SK-N-SH (cell line): ENCODE data around the gene CAGE1. TPM values are rescaled to one million over a fixed set of nuclear protein-coding genes. Genes with fewer than 3 reads are reported as not detected.

Source experiments
- CTCF ChIA-PET: fragments of 300-600, 350-600 bp; formaldehyde crosslinking; extraction: SDS; loops from one replicate; lab custom pipeline; 2021; lab: Yijun Ruan, JAX
- POLR2A ChIA-PET: fragments of 350-600 bp; sonication (Branson Sonifier 250); formaldehyde crosslinking; extraction: SDS; loops from one replicate; lab custom pipeline; 2020; ENCODE audit warnings: antibody characterized with exemption, inconsistent platforms; lab: Yijun Ruan, JAX
- DNase-seq: peaks from one replicate; pipeline ENCODE4 v3.0.0; 2012
- H2AFZ ChIP-seq: fragments of 200-600 bp; sonication (generic); 2 replicates; pipeline ENCODE4 v1.8.1; 2016; ENCODE audit warnings: antibody characterized with exemption, mild to moderate bottlenecking, low read depth
- H3F3A ChIP-seq: fragments of 200-600 bp; sonication (generic); replicated peaks from 2 replicates; pipeline ENCODE3; 2016; ENCODE audit warnings: antibody characterized with exemption, mild to moderate bottlenecking; ENCODE audit not compliant: insufficient read depth
- H3K27ac ChIP-seq, 2 experiments: fragments of 200-500 bp in 1 of 2; fragments of 200-600 bp in 1 of 2; sonication (Bioruptor generic) in 1 of 2; sonication (generic), shearing (Covaris generic) in 1 of 2; 2 replicates each; pipeline versions ENCODE4 v1.5.1 to v1.6.1; 2014 to 2016; ENCODE audit warnings: low read depth in 2 of 2, inconsistent platforms in 1 of 2, low read length in 1 of 2, mild to moderate bottlenecking in 1 of 2, mixed read lengths in 1 of 2
- H3K27me3 ChIP-seq: fragments of 200-600 bp; sonication (generic), shearing (Covaris generic); 2 replicates; pipeline ENCODE4 v1.6.1; 2016; ENCODE audit warnings: mixed run types; ENCODE audit not compliant: insufficient read depth
- H3K36me3 ChIP-seq, 2 experiments: fragments of 200-500 bp in 1 of 2; fragments of 200-600 bp in 1 of 2; sonication (Bioruptor generic) in 1 of 2; sonication (generic) in 1 of 2; replicated peaks in 1 of 2; 2 replicates each; pipeline versions ENCODE3 to v1.5.1; 2014 to 2016; ENCODE audit warnings: low read length in 1 of 2, mild to moderate bottlenecking in 1 of 2; ENCODE audit not compliant: insufficient read depth in 2 of 2, control insufficient read depth in 1 of 2
- H3K4me1 ChIP-seq, 2 experiments: fragments of 200-500 bp in 1 of 2; fragments of 200-600 bp in 1 of 2; sonication (Bioruptor generic) in 1 of 2; sonication (generic), shearing (Covaris generic) in 1 of 2; 2 replicates each; pipeline versions ENCODE4 v1.5.1 to v1.6.1; 2014 to 2016; ENCODE audit warnings: low read depth in 1 of 2, low read length in 1 of 2, mixed run types in 1 of 2; ENCODE audit not compliant: insufficient read depth in 2 of 2, control insufficient read depth in 1 of 2
- H3K4me2 ChIP-seq: fragments of 200-600 bp; sonication (generic), shearing (Covaris generic); 2 replicates; pipeline ENCODE4 v1.6.1; 2017; ENCODE audit warnings: mixed run types
- H3K4me3 ChIP-seq, 2 experiments: fragments of 200-500 bp in 1 of 2; fragments of 200-600 bp in 1 of 2; sonication (Bioruptor generic) in 1 of 2; sonication (generic), shearing (Covaris generic) in 1 of 2; 2 replicates each; pipeline versions ENCODE4 v1.5.1 to v1.8.1; 2014 to 2016; ENCODE audit warnings: low read depth in 2 of 2, inconsistent platforms in 1 of 2, low read length in 1 of 2, mild to moderate bottlenecking in 1 of 2, mixed read lengths in 1 of 2, moderate library complexity in 1 of 2
- H3K79me2 ChIP-seq: fragments of 200-600 bp; sonication (generic); 2 replicates; pipeline ENCODE4 v1.8.1; 2017; ENCODE audit warnings: mild to moderate bottlenecking; ENCODE audit not compliant: insufficient read depth
- H3K9ac ChIP-seq: fragments of 200-600 bp; sonication (generic); 2 replicates; pipeline ENCODE4 v1.6.1; 2017; ENCODE audit warnings: mixed run types
- H3K9me2 ChIP-seq: fragments of 200-600 bp; sonication (generic); 2 replicates; pipeline ENCODE4 v1.6.1; 2017; ENCODE audit warnings: mixed run types
- H3K9me3 ChIP-seq: fragments of 200-600 bp; sonication (generic); 2 replicates; pipeline ENCODE4 v1.6.1; 2017; ENCODE audit warnings: mixed run types, mild to moderate bottlenecking, moderate library complexity
- H4K20me1 ChIP-seq: fragments of 200-600 bp; sonication (generic); 2 replicates; pipeline ENCODE4 v1.6.1; 2017; ENCODE audit warnings: mild to moderate bottlenecking, mixed run types; ENCODE audit not compliant: insufficient read depth
- ELF1 ChIP-seq: IDR thresholded peaks from 2 replicates; pipeline ENCODE4 v1.4.0; 2012
- EP300 ChIP-seq, 2 experiments: IDR thresholded peaks; 2 replicates each; pipeline versions ENCODE4 v1.4.0 to v1.6.1; 2012; ENCODE audit warnings: borderline replicate concordance in 1 of 2, low read depth in 1 of 2, low read length in 1 of 2
- EZH2phosphoT487 ChIP-seq: fragments of 200-600 bp; sonication (generic); IDR thresholded peaks from 2 replicates; pipeline ENCODE4 v1.6.1; 2017; ENCODE audit warnings: low read depth, mixed run types, mild to moderate bottlenecking, antibody characterized with exemption, moderate library complexity, borderline replicate concordance
- FOSL2 ChIP-seq: IDR thresholded peaks from 2 replicates; pipeline ENCODE4 v1.4.0; 2012; ENCODE audit warnings: low read depth, mild to moderate bottlenecking, moderate library complexity, borderline replicate concordance
- FOXJ3 ChIP-seq: sonication (generic); formaldehyde crosslinking; IDR thresholded peaks from 2 replicates; pipeline ENCODE4 v1.5.1; 2020; ENCODE audit warnings: mild to moderate bottlenecking, missing genetic modification reagents
- FOXM1 ChIP-seq: IDR thresholded peaks from 2 replicates; pipeline ENCODE4 v1.4.0; 2012; ENCODE audit warnings: low read depth, mild to moderate bottlenecking
- IRF3 ChIP-seq: fragments of 150-350 bp; IDR thresholded peaks from 2 replicates; pipeline ENCODE4 v1.6.1; 2016; ENCODE audit warnings: mild to moderate bottlenecking, low read depth, low read length
- MEF2A ChIP-seq: IDR thresholded peaks from 2 replicates; pipeline ENCODE4 v1.4.0; 2012; ENCODE audit warnings: low read depth, borderline replicate concordance
- NRF1 ChIP-seq: IDR thresholded peaks from 2 replicates; pipeline ENCODE4 v1.6.1; 2012; ENCODE audit warnings: low read depth, mild to moderate bottlenecking, low read length
- POLR2AphosphoS5 ChIP-seq: IDR thresholded peaks from 2 replicates; pipeline ENCODE4 v1.6.1; 2012; ENCODE audit warnings: low read depth, low read length
- RAD21 ChIP-seq: IDR thresholded peaks from 2 replicates; pipeline ENCODE4 v1.6.1; 2012; ENCODE audit warnings: mild to moderate bottlenecking, low read length
- SIN3A ChIP-seq: IDR thresholded peaks from 2 replicates; pipeline ENCODE4 v1.6.1; 2012; ENCODE audit warnings: low read depth, mild to moderate bottlenecking, low read length, moderate library complexity, borderline replicate concordance
- SMC3 ChIP-seq: IDR thresholded peaks from 2 replicates; pipeline ENCODE4 v1.6.1; 2012; ENCODE audit warnings: low read depth, low read length, improper control_type of control experiment
- TCF12 ChIP-seq: IDR thresholded peaks from 2 replicates; pipeline ENCODE4 v1.4.0; 2012
- TEAD4 ChIP-seq: IDR thresholded peaks from 2 replicates; pipeline ENCODE4 v1.4.0; 2012; ENCODE audit warnings: mild to moderate bottlenecking, borderline replicate concordance; ENCODE audit not compliant: insufficient read depth
- ZBTB33 ChIP-seq: IDR thresholded peaks from 2 replicates; pipeline ENCODE4 v1.4.0; 2012; ENCODE audit warnings: low read depth, borderline replicate concordance
- WGBS: methylation state at CpG from one replicate; pipeline ENCODE4 v1.1.6; 2017; ENCODE audit warnings: low lambda C conversion rate; 5-methylcytosine and 5-hydroxymethylcytosine counted together
- polyA plus RNA-seq, 3 experiments: library from polyadenylated mRNA; depleted of rRNA; stranded (reverse); fragments of >200 nt; gene quantifications; 2 replicates each; pipeline ENCODE4 v1.2.3, GENCODE V29; 2012
- TF ChIP-seq, protein P1 (sequence below): IDR thresholded peaks from 2 replicates; pipeline ENCODE4; 2012
- TF ChIP-seq, protein P2 (sequence below): IDR thresholded peaks from 2 replicates; pipeline ENCODE4 v1.4.0; 2012; ENCODE audit warnings: low read depth
- TF ChIP-seq, protein P3 (sequence below): fragments of 200-600 bp; sonication (generic); IDR thresholded peaks from 2 replicates; pipeline ENCODE4 v1.6.1; 2017; ENCODE audit warnings: antibody characterized with exemption, mild to moderate bottlenecking, moderate library complexity

The CAGE1 gene
- polyA plus RNA-seq, 1 of the 3 experiments (the other 2 are of a cell fraction) = not detected

DNA sequence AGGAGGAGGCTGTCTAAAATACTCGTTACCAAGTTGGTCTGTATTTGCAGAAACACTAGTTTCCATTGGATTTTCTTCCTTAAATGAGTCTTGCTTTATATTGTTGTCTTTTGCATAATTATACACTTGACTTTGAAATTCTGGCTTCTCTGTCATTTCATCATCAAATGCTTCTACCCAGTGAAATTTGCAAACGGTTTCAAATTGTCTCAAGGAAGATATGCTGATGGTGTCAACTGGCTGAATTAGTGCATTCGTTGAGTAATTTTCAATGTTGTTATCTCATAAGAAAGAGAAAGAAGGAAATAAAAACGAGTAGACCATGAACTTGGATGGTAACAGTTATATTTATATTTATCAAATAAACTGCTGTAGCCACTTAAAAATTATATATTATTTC is 10.8 kb downstream of the CAGE1 start:
- H3K9me2 ChIP-seq = no peaks in the 10 kb centered on the region
- H2AFZ ChIP-seq = no peak overlapping the region
- no peak overlapping the region for H3K4me3 ChIP-seq
- H4K20me1 ChIP-seq = no peaks in the 10 kb centered on the region
- H3K27ac ChIP-seq = no peak overlapping the region
- H3F3A ChIP-seq = no peaks in the 10 kb centered on the region
- no peaks in the 10 kb centered on the region for H3K27me3 ChIP-seq
- no peaks in the 10 kb centered on the region for H3K79me2 ChIP-seq
- ChIA-PET POLR2A (no interaction called here), CTCF (interaction anchor here (2.3 kb wide), 1 partner anchor 11 kb away, joined by 6 read pairs; the partner anchor contains the start of genes CAGE1 and RIOK1)
- H3K9ac ChIP-seq = no peak overlapping the region
- H3K4me1 ChIP-seq = no peaks in the 10 kb centered on the region
- DNase-seq = no peak
- no peaks in the 10 kb centered on the region for H3K9me3 ChIP-seq
- TF ChIP-seq EP300 (IDR thresholded peaks at IDR 0.05; ENCODE audit: borderline replicate concordance in 1 of 2, low read depth in 1 of 2, low read length in 1 of 2) (no peak), SMC3 (no peak), POLR2AphosphoS5 (no peak), ELF1 (no peak), MEF2A (no peak), SIN3A (no peak), IRF3 (no peak), EZH2phosphoT487 (no peak), FOXJ3 (CRISPR knock-in tag) (no peak), RAD21 (no peak), ZBTB33 (no peak), FOXM1 (no peak), TEAD4 (no peak), FOSL2 (no peak), TCF12 (no peak), NRF1 (no peak)
- TF ChIP-seq, protein P1, sequence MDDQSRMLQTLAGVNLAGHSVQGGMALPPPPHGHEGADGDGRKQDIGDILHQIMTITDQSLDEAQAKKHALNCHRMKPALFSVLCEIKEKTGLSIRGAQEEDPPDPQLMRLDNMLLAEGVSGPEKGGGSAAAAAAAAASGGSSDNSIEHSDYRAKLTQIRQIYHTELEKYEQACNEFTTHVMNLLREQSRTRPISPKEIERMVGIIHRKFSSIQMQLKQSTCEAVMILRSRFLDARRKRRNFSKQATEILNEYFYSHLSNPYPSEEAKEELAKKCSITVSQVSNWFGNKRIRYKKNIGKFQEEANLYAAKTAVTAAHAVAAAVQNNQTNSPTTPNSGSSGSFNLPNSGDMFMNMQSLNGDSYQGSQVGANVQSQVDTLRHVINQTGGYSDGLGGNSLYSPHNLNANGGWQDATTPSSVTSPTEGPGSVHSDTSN = no peak
- TF ChIP-seq, protein P2, sequence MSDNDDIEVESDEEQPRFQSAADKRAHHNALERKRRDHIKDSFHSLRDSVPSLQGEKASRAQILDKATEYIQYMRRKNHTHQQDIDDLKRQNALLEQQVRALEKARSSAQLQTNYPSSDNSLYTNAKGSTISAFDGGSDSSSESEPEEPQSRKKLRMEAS = no peak
- TF ChIP-seq, protein P3, sequence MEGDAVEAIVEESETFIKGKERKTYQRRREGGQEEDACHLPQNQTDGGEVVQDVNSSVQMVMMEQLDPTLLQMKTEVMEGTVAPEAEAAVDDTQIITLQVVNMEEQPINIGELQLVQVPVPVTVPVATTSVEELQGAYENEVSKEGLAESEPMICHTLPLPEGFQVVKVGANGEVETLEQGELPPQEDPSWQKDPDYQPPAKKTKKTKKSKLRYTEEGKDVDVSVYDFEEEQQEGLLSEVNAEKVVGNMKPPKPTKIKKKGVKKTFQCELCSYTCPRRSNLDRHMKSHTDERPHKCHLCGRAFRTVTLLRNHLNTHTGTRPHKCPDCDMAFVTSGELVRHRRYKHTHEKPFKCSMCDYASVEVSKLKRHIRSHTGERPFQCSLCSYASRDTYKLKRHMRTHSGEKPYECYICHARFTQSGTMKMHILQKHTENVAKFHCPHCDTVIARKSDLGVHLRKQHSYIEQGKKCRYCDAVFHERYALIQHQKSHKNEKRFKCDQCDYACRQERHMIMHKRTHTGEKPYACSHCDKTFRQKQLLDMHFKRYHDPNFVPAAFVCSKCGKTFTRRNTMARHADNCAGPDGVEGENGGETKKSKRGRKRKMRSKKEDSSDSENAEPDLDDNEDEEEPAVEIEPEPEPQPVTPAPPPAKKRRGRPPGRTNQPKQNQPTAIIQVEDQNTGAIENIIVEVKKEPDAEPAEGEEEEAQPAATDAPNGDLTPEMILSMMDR = no peak
- no peak overlapping the region for H3K4me2 ChIP-seq
- no peaks in the 10 kb centered on the region for H3K36me3 ChIP-seq
- 17% methylated on average over 4 of the region's 4 CpGs for WGBS
